GM12878 (cell line): ENCODE data around the gene RFLNA. TPM values are rescaled to one million over a fixed set of nuclear protein-coding genes. Genes with fewer than 3 reads are reported as not detected.

Experiments used
- BACH1 ChIP-seq: fragments of 450-650 bp; IDR thresholded peaks from 2 replicates; pipeline ENCODE4 v1.6.1; 2017; ENCODE audit warnings: mild to moderate bottlenecking, borderline replicate concordance
- MYB ChIP-seq: fragments of 150-350 bp; IDR thresholded peaks from 2 replicates; pipeline ENCODE4 v1.6.1; 2014; ENCODE audit warnings: mild to moderate bottlenecking, low read depth, low read length, borderline replicate concordance
- SPI1 ChIP-seq: IDR thresholded peaks from 2 replicates; pipeline ENCODE4 v1.6.1; 2011; ENCODE audit warnings: low read depth, mild to moderate bottlenecking, low read length, moderate library complexity, borderline replicate concordance; ENCODE audit not compliant: insufficient read depth
- ZBED1 ChIP-seq: IDR thresholded peaks from 2 replicates; pipeline ENCODE4 v1.6.1; 2016; ENCODE audit warnings: borderline replicate concordance
- polyA plus RNA-seq, 11 experiments: library from polyadenylated mRNA; depleted of rRNA in 4 of 11; unstranded in 6 of 11; stranded (reverse) in 5 of 11; fragments of >200 nt; fragmentation: Nextera tagmentation in 4 of 11; fragmentation: Illumina TruSeq in 1 of 11; extraction: Ambion mirVana in 4 of 11; extraction: Trizol in 1 of 11; gene quantifications; 1 replicate in 1 of 11; 2 replicates in 10 of 11; pipeline versions ENCODE4 v1.2.1 to v1.2.3, GENCODE V29; 2011 to 2016; ENCODE audit warnings: inconsistent platforms in 2 of 11, missing spikeins in 2 of 11, low read depth in 1 of 11
- total RNA-seq, 4 experiments: library from RNA; depleted of rRNA in 3 of 4; stranded (reverse); fragments of >200 nt in 3 of 4; fragmentation: Illumina TruSeq in 1 of 4; extraction: Trizol in 1 of 4; gene quantifications; 2 replicates each; pipeline versions ENCODE4 v1.2.1 to v1.2.3, GENCODE V29; 2013 to 2021
- TF ChIP-seq, protein P1 (sequence below): fragments of 150-350 bp; IDR thresholded peaks from 2 replicates; pipeline ENCODE4 v1.6.1; 2016; ENCODE audit warnings: low read depth, low read length
- TF ChIP-seq, protein P2 (sequence below): fragments of 450-650 bp; IDR thresholded peaks from 2 replicates; pipeline ENCODE4 v1.6.1; 2016; ENCODE audit warnings: mild to moderate bottlenecking

Gene RFLNA
- total and polyA plus RNA-seq, 10 of the 15 experiments (the other 5 are each of a cell fraction or from before 2014, with no cell fraction given) = 0.08 TPM; not detected in 9

- TF ChIP-seq, protein P1, sequence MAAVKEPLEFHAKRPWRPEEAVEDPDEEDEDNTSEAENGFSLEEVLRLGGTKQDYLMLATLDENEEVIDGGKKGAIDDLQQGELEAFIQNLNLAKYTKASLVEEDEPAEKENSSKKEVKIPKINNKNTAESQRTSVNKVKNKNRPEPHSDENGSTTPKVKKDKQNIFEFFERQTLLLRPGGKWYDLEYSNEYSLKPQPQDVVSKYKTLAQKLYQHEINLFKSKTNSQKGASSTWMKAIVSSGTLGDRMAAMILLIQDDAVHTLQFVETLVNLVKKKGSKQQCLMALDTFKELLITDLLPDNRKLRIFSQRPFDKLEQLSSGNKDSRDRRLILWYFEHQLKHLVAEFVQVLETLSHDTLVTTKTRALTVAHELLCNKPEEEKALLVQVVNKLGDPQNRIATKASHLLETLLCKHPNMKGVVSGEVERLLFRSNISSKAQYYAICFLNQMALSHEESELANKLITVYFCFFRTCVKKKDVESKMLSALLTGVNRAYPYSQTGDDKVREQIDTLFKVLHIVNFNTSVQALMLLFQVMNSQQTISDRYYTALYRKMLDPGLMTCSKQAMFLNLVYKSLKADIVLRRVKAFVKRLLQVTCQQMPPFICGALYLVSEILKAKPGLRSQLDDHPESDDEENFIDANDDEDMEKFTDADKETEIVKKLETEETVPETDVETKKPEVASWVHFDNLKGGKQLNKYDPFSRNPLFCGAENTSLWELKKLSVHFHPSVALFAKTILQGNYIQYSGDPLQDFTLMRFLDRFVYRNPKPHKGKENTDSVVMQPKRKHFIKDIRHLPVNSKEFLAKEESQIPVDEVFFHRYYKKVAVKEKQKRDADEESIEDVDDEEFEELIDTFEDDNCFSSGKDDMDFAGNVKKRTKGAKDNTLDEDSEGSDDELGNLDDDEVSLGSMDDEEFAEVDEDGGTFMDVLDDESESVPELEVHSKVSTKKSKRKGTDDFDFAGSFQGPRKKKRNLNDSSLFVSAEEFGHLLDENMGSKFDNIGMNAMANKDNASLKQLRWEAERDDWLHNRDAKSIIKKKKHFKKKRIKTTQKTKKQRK = no peak
- TF ChIP-seq, protein P2, sequence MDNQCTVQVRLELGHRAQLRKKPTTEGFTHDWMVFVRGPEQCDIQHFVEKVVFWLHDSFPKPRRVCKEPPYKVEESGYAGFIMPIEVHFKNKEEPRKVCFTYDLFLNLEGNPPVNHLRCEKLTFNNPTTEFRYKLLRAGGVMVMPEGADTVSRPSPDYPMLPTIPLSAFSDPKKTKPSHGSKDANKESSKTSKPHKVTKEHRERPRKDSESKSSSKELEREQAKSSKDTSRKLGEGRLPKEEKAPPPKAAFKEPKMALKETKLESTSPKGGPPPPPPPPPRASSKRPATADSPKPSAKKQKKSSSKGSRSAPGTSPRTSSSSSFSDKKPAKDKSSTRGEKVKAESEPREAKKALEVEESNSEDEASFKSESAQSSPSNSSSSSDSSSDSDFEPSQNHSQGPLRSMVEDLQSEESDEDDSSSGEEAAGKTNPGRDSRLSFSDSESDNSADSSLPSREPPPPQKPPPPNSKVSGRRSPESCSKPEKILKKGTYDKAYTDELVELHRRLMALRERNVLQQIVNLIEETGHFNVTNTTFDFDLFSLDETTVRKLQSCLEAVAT = no peak
- TF ChIP-seq ZBED1 (no peak), MYB (no peak), BACH1 (no peak), SPI1 (no peak)
- TF ChIP-seq, all 136 proteins: peak for 0
These were observed 52.4 kb downstream of the RFLNA start (continued) for GRCh38 chr12:124347335-124347734.
